Erythroblast (primary cell): ENCODE measurements around the gene ATF7IP2.
"Not testable (repeated sequence)": the region's sequence is repeated elsewhere in the genome, so short reads cannot be mapped to it uniquely, and the experiment has no call there.

ENCODE experiments used
- DNase-seq, 2 experiments: peaks; one replicate each; lab custom pipeline; 2025; lab: John Stamatoyannopoulos, UW
- GATA1 ChIP-seq: IDR thresholded peaks from 2 replicates; pipeline ENCODE4 v1.6.1; 2011; ENCODE audit warnings: low read depth, mild to moderate bottlenecking, control low read depth, low read length, moderate library complexity
- POLR2A ChIP-seq: IDR thresholded peaks from 2 replicates; pipeline ENCODE4 v1.6.1; 2011; ENCODE audit warnings: mild to moderate bottlenecking, low read length

The ATF7IP2 gene

GRCh38 chr16:10501016-10501607, 115.3 kb downstream of the ATF7IP2 start:
- DNase-seq = peak; percentile 77 to 90
- TF ChIP-seq POLR2A (no peak), GATA1 (no peak)

- TF ChIP-seq POLR2A (no peak), GATA1 (no peak)
- DNase-seq = no peak
These were observed 116.9 kb downstream of the ATF7IP2 start for GRCh38 chr16:10502776-10503175.

- TF ChIP-seq POLR2A = no peak
- TF ChIP-seq GATA1 = no peak
- no peak for DNase-seq
These were observed 118.6 kb downstream of the ATF7IP2 start for GRCh38 chr16:10504404-10504885.

- not testable (repeated sequence) for DNase-seq
These were observed 119.4 kb downstream of the ATF7IP2 start for GRCh38 chr16:10505286-10505685.

DNA sequence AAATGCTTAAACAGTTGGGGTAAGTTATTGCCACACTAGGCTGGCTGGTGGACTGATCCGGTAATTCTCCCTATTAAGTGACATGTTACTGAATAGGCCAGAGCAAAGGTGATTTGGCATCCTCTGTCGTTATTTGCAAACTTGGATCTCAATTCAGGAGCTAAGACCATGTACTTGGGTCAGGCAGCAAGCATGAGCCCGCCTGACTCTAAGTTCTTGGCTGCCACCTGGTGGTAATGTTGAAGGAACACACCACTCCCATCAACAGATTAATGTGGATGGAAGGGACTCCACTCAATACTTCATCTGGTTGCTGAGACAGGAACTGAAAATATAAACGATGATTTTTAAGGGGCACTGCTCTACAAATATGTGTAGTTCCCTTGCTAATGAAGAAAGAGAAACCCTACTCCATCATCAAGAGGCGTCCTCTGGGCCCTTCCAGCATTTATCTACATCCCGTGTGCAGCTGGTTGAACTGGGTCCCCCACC, 123.7 kb downstream of the ATF7IP2 start:
- no peak for TF ChIP-seq GATA1
- TF ChIP-seq POLR2A = no peak
- DNase-seq = peak; percentile 84 to 87

DNA sequence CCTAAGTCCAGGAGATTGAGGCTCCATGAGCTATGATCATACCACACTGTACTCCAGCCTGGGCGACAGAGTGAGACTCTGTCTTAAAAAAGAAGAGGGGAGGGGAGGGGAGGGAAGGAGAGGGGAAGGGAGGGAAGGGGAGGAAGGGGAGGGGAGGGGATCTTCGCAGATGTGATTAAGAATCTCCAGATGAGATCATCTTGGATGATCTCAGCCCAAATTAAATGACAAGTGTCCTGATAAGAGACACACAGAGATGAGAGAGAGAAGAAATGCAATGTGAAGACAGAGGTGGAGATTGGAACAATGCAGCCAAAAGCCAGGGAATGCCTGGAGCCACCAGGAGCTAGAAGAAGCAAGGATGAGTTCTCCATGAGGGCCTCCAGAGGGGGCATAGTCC, 124.4 kb downstream of the ATF7IP2 start:
- TF ChIP-seq POLR2A (no peak), GATA1 (no peak)
- no peak for DNase-seq

- no peak for DNase-seq
These were observed 126.0 kb downstream of the ATF7IP2 start for GRCh38 chr16:10511829-10512228.

DNA sequence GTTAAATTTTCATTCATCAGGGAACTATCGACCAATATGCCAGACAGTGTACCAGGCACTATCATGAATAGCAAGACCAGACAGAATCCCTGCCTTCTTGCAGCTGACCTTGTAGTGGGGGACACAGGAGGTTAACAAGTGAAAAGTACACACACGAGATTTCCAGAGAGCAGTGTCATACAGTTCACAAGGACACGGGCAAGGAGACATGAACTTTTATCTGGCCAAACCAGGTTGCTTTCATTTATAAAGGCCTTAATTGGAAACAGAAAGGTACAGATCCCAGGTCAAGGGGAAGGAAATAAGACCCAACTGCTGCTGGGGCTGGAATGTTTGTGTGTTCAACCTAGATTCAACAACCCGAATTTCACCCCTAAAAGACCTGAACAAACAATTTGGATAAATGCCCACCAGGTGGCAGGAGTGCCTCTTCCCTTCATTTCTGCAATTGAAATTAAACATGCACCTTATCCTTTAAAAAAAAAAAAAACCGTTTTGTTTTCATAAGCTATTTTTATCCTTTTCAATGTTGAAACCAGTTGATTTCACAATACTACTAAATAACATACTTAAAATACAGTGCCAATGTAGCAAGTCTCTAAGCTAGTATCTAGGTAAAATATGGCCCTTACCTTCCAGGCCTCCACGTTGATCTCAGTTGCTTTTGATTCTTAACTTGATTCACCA, 128.7 kb downstream of the ATF7IP2 start:
- peak; percentile 53 to 68 for DNase-seq
- TF ChIP-seq GATA1 = no peak
- TF ChIP-seq POLR2A = no peak

More at GRCh38 chr16:10511829-10512228, 126.0 kb downstream of the ATF7IP2 start:
- TF ChIP-seq POLR2A (no peak), GATA1 (no peak)

GRCh38 chr16:10517868-10518267, 132.0 kb downstream of the ATF7IP2 start:
- TF ChIP-seq POLR2A (no peak), GATA1 (no peak)
- no peak for DNase-seq

DNA sequence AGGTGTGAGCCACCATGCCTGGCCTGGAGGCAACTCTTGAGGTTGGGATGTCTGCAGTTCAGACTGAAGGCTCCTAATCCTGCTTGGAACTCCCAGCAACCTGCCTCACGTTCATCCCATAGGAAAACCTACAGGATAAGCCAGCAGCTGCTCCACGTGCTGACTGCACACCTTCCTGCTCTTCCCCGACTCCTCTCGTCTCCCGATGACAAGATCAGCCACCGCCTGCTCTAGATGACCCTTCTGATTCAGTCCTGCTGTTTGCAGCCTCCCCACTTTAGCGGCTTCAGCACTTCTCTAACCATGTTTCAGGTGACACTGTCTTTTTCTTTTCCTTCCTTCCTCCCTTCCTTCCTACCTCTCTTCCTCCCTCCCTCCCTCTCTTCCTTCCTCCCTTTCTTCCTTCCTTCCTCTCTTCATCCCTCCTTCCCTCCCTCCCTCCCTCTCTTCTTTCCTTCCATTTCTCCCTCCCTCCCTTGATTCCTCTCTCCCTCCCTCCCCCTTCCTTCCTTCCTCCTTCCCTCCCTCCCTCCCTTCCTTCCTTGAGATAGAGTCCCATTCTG, 132.7 kb downstream of the ATF7IP2 start:
- DNase-seq = no peak
- no peak for TF ChIP-seq GATA1
- TF ChIP-seq POLR2A = no peak

GRCh38 chr16:10519297-10519696, 133.4 kb downstream of the ATF7IP2 start:
- TF ChIP-seq POLR2A (no peak), GATA1 (no peak)
- no peak for DNase-seq

DNA sequence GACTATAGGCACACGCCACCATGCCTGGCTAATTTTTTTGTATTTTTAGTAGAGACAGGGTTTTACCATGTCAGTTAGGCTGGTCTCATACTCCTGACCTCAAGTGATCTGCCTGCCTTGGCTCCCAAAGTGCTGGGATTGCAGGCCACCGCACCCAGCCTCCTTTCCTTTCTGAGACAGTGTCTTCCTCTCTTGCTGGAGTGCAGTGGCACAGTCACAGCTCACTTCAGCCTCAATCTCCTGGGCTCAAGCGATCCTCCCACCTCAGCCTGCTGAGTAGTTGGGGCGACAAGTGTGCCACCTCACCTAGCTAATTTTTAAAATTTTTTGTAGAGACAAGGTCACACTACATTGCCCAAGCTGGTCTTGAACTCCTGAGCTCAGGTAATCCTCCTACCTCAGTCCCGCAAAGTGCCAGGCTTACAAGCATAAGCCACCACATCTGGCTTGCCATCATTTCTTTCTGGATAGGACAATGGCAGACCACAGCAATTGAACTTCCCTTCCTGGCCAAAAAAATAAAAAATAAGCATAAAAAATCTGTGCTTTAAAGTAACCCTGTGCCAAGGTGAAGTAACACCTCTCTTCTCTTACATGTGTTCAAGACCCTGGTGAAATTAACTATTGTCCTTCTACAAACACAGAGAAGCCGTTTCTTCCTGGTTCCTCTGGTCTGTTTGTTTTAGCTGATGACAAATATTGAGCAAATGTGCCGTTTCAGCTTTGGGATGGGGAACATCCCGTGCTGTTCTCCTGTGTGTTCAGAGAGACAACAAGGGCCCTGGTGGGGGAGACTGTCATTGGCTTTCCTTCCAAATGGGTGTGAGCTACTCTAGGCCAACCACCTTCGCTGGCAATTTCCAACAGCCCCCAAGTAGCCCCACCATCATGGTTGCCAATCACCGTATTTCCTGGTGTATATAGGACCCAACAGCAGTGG, 134.3 kb downstream of the ATF7IP2 start:
- no peak for DNase-seq
- TF ChIP-seq POLR2A (no peak), GATA1 (no peak)

DNA sequence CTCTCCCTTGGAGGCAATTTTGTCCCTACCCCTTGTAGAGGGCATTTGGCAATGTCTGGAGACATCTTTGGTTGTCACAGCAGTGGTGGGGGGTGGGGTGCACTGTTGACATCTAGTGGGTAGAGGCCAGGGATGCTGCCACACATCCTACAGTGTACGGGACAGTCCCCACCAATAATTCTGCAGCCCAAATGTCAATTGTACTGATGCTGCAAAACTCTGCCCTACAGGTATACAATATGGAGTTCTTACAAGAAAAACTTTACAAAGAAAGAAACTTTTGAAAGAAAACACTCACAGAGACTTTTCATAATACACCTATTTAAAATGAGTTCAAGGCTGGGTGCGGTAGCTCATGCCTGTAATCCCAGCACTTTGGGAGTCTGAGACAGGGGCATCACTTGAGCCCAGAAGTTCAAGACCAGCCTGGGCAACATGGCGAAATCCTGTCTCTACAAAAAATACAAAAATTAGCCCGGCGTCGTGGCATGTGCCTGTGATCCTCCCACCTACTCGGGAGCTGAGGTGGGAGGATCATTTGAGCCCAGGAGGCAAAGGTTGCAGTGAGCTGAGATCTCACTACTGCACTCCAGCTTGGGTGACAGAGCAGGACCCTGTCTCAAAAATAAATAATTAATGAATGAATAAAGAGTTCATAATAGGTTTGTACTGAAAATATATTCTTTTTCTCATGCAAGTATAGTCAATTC, 135.2 kb downstream of the ATF7IP2 start:
- no peak for TF ChIP-seq POLR2A

More for the DNA sequence above, 135.2 kb downstream of the ATF7IP2 start:
- no peak for DNase-seq
